ENCODE results near the gene RGS21. TPM values are rescaled to one million over a fixed set of nuclear protein-coding genes. Genes with fewer than 3 reads are reported as not detected.

RGS21 gene
- total RNA-seq, 1 donor from 2014 or later = not detected

GRCh38 chr1:192382758-192383157 lies 66.0 kb downstream of the RGS21 start:
- Mint-ChIP-seq H3K27ac (no peak overlapping the region), H3K4me1 (no peaks in the 10 kb centered on the region), H3K27me3 (no peaks in the 10 kb centered on the region), H3K9me3 (peaks cover 3% of the 10 kb centered on the region), H3K4me3 (no peak overlapping the region), H3K36me3 (ENCODE audit: low read depth) (no peaks in the 10 kb centered on the region)
- intact Hi-C loops (cut with micrococcal nuclease) = no loop called here
- POLR2A ChIA-PET = no interaction called here
- no peak for ATAC-seq (ENCODE audit: low read depth)
- TF ChIP-seq CTCF (IDR thresholded peaks at IDR 0.05) = no peak
- no peak for DNase-seq
- CTCF ChIA-PET = no interaction called here

- no peak for ATAC-seq (ENCODE audit: low read depth)
- intact Hi-C loops (cut with micrococcal nuclease) = no loop called here
- CTCF ChIA-PET = no interaction called here
- no peak for DNase-seq
- Mint-ChIP-seq H3K9me3 (peaks cover 3% of the 10 kb centered on the region), H3K27me3 (no peaks in the 10 kb centered on the region), H3K4me1 (no peaks in the 10 kb centered on the region), H3K36me3 (ENCODE audit: low read depth) (no peaks in the 10 kb centered on the region), H3K27ac (no peak overlapping the region), H3K4me3 (no peak overlapping the region)
- POLR2A ChIA-PET = no interaction called here
- no peak for TF ChIP-seq CTCF (IDR thresholded peaks at IDR 0.05)
These were observed 69.4 kb downstream of the RGS21 start for GRCh38 chr1:192386051-192386650.

- Mint-ChIP-seq H3K27ac (no peak overlapping the region), H3K36me3 (ENCODE audit: low read depth) (no peaks in the 10 kb centered on the region), H3K27me3 (no peaks in the 10 kb centered on the region), H3K4me1 (no peaks in the 10 kb centered on the region), H3K4me3 (no peak overlapping the region), H3K9me3 (no peaks in the 10 kb centered on the region)
- DNase-seq (no peak), ATAC-seq (ENCODE audit: low read depth) (no peak)
- TF ChIP-seq CTCF (IDR thresholded peaks at IDR 0.05) = no peak
- ChIA-PET POLR2A (no interaction called here), CTCF (no interaction called here)
- intact Hi-C loops (cut with micrococcal nuclease) = no loop called here
These were observed 78.4 kb downstream of the RGS21 start for GRCh38 chr1:192395211-192395610.

- ATAC-seq (ENCODE audit: low read depth) = no peak
- POLR2A ChIA-PET = no interaction called here
- Mint-ChIP-seq H3K27ac (no peak overlapping the region), H3K4me1 (no peaks in the 10 kb centered on the region), H3K36me3 (ENCODE audit: low read depth) (no peaks in the 10 kb centered on the region), H3K9me3 (no peaks in the 10 kb centered on the region), H3K27me3 (no peaks in the 10 kb centered on the region), H3K4me3 (no peak overlapping the region)
- intact Hi-C loops (cut with micrococcal nuclease) = no loop called here
- no peak for DNase-seq
- no peak for TF ChIP-seq CTCF (IDR thresholded peaks at IDR 0.05)
- CTCF ChIA-PET = no interaction called here
These were observed 79.1 kb downstream of the RGS21 start for GRCh38 chr1:192395895-192396294.

- ATAC-seq (ENCODE audit: low read depth) (no peak), DNase-seq (no peak)
- intact Hi-C loops (cut with micrococcal nuclease) = no loop called here
- CTCF ChIA-PET = no interaction called here
- Mint-ChIP-seq H3K36me3 (ENCODE audit: low read depth) (no peaks in the 10 kb centered on the region), H3K9me3 (no peaks in the 10 kb centered on the region), H3K27ac (no peak overlapping the region), H3K27me3 (no peaks in the 10 kb centered on the region), H3K4me3 (no peak overlapping the region), H3K4me1 (no peaks in the 10 kb centered on the region)
- TF ChIP-seq CTCF (IDR thresholded peaks at IDR 0.05) = no peak
- POLR2A ChIA-PET = no interaction called here
These were observed 82.4 kb downstream of the RGS21 start for GRCh38 chr1:192399161-192399560.

All from activated B cell treated with CpG ODN at 0.5 μM for 24 hours (primary cell).